ENCODE measurements around the gene CLCN4.

- TF ChIP-seq ZBED1 (IDR thresholded peaks at IDR 0.05; ENCODE audit: borderline replicate concordance) (no peak), KAT2A (conservative IDR thresholded peaks at IDR 0.05; ENCODE audit: control insufficient read depth, low read depth, low read length) (no peak), PBX3 (IDR thresholded peaks at IDR 0.05; ENCODE audit: insufficient replicate concordance, low read depth, low read length) (no peak), POLR2A (IDR thresholded peaks at IDR 0.05; ENCODE audit: low read depth, low read length) (no peak), CTCF (IDR thresholded peaks at IDR 0.05 in 2 of 3, conservative IDR thresholded peaks at IDR 0.05 in 1 of 3; ENCODE audit: control insufficient read depth in 2 of 3, extremely low read depth in 1 of 3, insufficient read depth in 1 of 3, low read depth in 3 of 3, low read length in 3 of 3) (no peak), TBL1XR1 (IDR thresholded peaks at IDR 0.05; ENCODE audit: low read depth, low read length) (no peak), PRDM15 (CRISPR knock-in tag; IDR thresholded peaks at IDR 0.05) (no peak)
Observed at GRCh38 chrX:10197279-10198210, 40.8 kb downstream of the CLCN4 start.

Measured in GM12878 (cell line).